GM18873 (cell line): ENCODE data around the gene JADE3.

Experiments used
- ATAC-seq: cut with Tn5 transposase; IDR thresholded peaks from one replicate; pipeline ENCODE4 v1.9.1; 2021; ENCODE audit warnings: mild to moderate bottlenecking, moderate library complexity, moderate number of reproducible peaks; ENCODE audit not compliant: unreplicated experiment, low FRiP score

The JADE3 gene

GRCh38 chrX:47098338-47099094, 186.3 kb downstream of the JADE3 start:
- no peak for ATAC-seq

DNA sequence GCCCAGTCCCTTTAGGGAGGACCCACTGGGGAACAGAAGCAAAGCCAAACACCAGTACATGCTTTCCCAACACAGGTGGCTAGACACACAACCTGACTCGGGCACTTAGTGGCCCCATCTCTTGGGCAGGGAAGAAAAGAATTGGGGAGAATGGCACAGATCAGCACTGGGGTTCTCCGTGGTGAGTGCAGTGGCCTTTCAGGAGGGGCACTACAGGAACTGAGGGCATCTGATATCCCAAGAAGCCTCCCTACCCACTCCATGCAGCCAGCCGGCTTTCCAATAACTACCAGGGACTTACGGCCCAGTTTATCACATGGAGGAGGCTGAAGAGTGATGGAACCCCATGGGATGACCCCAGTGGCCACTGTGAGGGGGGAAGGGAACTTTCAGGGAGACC, 189.0 kb downstream of the JADE3 start:
- ATAC-seq = no peak
